ENCODE data around the gene HOXC10.

The HOXC10 gene

DNA sequence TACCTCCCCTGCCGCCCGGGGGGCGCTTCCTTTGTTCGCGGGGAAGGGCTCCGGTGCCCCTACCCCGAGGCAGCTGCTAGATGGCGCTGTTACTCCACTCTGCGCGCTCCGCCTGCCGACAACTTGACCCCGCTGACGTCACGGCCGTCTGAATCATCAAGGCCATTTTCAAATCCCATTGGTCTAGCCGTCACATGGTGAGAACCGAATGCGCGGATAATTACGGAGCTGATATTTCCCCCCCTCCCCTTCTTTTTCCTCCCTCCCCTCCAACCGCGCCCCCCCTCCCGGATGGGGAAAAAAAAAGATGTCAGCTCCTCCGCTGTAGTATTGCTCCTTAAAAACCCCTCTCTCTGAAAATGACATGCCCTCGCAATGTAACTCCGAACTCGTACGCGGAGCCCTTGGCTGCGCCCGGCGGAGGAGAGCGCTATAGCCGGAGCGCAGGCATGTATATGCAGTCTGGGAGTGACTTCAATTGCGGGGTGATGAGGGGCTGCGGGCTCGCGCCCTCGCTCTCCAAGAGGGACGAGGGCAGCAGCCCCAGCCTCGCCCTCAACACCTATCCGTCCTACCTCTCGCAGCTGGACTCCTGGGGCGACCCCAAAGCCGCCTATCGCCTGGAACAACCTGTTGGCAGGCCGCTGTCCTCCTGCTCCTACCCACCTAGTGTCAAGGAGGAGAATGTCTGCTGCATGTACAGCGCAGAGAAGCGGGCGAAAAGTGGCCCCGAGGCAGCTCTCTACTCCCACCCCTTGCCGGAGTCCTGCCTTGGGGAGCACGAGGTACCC, at the start of gene HOXC10:
Gene HOXC10, plus strand, starts transcription at position 246 of the 791 bp plus-strand sequence. Its CDS starts 114 bp downstream, at position 360.
- no peak for DNase-seq (ENCODE audit: low spot score)

- DNase-seq (ENCODE audit: low spot score): no peak
Measured at GRCh38 chr12:53935383-53936341, 49.3 kb upstream of the HOXC10 start.

GRCh38 chr12:53937099-53937498, 47.8 kb upstream of the HOXC10 start:
- DNase-seq (ENCODE audit: low spot score): no peak

- no peak for DNase-seq (ENCODE audit: low spot score)
Measured at GRCh38 chr12:53937596-53938325, 47.2 kb upstream of the HOXC10 start.

GRCh38 chr12:53938326-53939140, 46.4 kb upstream of the HOXC10 start, which contains the start of gene HOXC13:
TSS of gene HOXC13 (plus strand) at chr12:53938831. CDS start at chr12:53938907, 76 bp downstream.
- DNase-seq (ENCODE audit: low spot score): peak; percentile 32

- DNase-seq (ENCODE audit: low spot score): no peak
Measured at GRCh38 chr12:53939141-53940108, 45.5 kb upstream of the HOXC10 start.

DNA sequence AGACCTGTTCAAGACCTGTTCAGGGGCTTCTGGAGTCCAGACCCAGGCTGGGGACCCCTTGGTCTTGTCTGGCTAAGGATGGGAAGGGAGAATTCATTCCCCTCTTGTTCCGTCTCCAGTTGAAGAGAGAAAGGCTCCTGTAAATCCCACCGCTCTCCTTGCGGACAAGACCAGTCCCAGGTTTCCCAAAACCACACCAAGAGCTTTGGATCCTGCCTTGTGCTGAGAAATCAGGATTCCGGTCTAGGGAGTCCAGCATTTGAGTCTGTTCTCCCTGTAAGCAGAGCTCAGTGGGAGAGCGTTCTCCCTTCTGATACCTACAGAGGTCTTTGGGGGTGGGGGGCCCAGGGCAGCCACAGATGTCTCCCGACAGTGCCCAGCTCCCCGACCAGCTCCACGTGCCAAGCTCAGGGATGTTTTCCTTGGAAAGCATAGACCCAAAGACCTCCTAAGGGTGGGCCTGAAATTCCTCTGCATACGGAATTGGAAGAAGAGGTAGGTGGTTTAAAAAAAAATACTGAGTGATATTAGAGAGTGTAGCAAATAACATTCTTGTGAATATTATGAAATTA, 44.4 kb upstream of the HOXC10 start:
- DNase-seq (ENCODE audit: low spot score): no peak

DNA sequence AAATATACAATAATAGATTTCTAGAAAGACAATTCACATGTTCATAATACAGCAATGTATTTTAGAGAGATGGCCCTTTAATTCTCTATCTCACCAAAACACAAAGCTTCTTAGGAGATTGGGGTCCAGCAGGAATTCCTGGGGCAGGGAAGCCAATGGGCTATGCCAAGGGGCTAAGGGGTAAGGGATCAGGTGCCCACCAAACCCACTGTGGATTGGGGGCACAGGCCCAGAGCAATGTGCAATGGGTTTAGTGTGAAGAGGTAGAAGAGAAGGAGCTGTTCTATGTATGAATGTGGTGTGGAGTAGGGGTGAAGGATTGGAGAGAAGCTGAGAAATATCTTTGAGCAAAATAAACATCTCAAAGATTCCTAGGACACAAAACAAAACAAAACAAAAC, 43.8 kb upstream of the HOXC10 start:
- no peak for DNase-seq (ENCODE audit: low spot score)

DNA sequence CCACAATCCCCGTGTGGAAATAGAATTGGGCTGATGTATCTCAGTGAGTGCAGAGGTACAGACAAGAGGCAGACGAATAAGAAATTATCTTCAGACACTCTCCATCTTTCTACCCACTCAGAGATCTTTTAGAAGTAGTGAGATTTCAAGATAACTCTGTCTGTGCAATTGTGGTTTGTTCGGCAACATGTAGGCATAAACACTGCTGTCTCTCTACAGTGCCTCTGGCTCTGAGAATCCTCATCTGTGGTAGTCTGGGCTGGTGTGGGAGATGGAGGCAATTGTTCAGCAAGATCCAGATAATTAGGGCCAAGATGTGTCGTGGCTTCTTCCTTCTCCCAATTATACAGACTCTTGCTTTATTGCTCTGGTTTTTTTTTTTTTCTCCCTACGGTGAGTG, 43.2 kb upstream of the HOXC10 start:
- no peak for DNase-seq (ENCODE audit: low spot score)

DNA sequence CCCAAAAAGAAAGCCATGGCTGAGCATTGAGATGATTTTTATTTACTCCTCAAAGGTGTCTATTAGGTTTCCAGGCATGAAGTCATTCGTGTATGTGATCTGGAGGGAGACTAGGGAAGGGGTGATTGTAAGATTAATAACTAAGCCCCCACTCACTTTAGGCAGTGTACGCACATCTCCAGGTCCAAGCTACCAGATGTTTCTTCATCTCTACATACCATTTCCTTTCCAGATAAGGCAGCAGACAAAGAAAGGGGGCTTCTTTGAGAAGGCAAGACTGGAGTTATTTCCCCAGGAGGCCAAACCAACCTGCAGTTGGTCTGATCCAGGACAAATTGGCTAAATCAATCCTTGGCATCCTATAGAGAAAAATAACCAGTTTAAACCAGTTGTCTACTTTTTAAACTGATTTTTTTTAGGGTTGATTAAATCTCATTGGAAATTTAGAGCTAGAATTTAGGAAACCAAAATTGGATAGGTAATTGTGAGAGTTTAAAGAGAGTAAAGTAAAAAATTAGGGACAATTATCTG, 42.4 kb upstream of the HOXC10 start:
- DNase-seq (ENCODE audit: low spot score): no peak

- no peak for DNase-seq (ENCODE audit: low spot score)
Measured at GRCh38 chr12:53944209-53944608, 40.7 kb upstream of the HOXC10 start.

DNA sequence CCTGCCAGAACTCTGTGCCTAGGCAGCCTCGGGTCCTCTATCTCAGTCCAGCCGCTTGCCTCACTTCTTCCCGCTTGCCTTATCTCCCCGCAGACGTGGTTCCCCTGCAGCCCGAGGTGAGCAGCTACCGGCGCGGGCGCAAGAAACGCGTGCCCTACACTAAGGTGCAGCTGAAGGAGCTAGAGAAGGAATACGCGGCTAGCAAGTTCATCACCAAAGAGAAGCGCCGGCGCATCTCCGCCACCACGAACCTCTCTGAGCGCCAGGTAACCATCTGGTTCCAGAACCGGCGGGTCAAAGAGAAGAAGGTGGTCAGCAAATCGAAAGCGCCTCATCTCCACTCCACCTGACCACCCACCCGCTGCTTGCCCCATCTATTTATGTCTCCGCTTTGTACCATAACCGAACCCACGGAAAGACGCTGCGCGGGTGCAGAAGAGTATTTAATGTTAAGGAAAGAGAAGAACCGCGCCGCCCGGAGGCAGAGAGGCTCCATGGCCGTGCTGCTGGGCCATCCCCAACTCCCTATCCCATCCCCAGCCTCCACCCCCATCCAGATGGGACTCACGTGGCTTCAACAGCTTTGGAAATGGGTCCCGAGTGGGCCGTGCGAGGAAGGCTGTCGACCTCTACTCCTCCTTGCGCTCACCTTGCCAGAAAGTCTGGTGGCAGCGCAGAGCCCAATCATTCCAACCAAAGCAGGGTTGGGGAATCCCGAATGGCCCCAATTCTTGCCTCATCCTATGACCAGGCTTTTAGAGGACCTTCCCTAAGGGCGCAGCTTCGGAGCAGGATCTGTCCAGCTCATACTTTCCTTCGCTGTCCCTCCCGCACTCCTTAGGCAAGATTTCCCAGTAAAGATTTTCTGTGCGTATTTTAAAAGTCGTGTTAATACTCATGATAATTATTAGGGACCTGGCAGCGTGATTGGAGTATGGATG, 39.8 kb upstream of the HOXC10 start:
- DNase-seq (ENCODE audit: low spot score): no peak

DNA sequence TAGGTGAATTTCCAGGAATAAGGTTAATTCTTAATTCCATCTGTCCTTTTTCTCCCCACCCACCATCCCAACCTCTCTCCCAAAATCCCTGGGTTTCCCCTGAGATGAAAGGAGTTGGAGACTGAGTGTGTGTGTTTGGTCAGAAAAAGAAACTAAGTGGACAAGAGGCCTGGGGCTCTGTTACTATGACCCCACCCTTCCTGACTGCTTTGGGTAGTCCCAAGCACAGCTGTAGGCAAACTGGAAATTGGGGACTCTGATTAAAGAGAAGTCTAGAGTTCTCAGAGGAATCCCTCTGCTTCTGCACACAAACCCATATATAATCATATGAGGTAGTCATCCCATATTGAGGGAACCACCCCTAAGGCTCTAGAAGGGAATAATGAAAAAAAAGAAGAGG, 37.2 kb upstream of the HOXC10 start:
- no peak for DNase-seq (ENCODE audit: low spot score)

GRCh38 chr12:53948650-53949593, 36.0 kb upstream of the HOXC10 start:
- no peak for DNase-seq (ENCODE audit: low spot score)

- no peak for DNase-seq (ENCODE audit: low spot score)
Measured at GRCh38 chr12:53949631-53950436, 35.1 kb upstream of the HOXC10 start.

- DNase-seq (ENCODE audit: low spot score): no peak
Measured at GRCh38 chr12:53950437-53950773, 34.5 kb upstream of the HOXC10 start.
